ENCODE data around the gene PYURF. TPM values are rescaled to one million over a fixed set of nuclear protein-coding genes. Genes with fewer than 3 reads are reported as not detected.

The PYURF gene
- total and polyA plus RNA-seq, 2 of the 4 experiments (the other 2 are of a cell fraction): 40.2 to 43.4 TPM

GRCh38 chr4:88531549-88531948 is 8.0 kb upstream of the PYURF start:
- no TSS peak for BruUV-seq (replicated peaks)
- WGBS, 2 experiments (ENCODE audit: extremely low coverage in 2 of 2, insufficient read length in 1 of 2): 83% methylated on average over 1 of the region's 3 CpGs; no CpG with 5 or more reads in 1 of the 2 experiments
- H3K9me1 ChIP-seq (ENCODE audit: insufficient read depth, low read length): 0 out of 2 replicates have a peak, but pooled peaks cover 2% of the 10 kb centered on the region
- no peaks in the 10 kb centered on the region for H3K27me3 ChIP-seq (ENCODE audit: control insufficient read depth, insufficient read depth, low read length)
- ChIA-PET CTCF (interaction anchor here (0.9 to 1.6 kb wide), 4 partner anchors 44 to 175 kb away, joined by 3 to 6 read pairs (median 3); no protein-coding TSS in a partner anchor), POLR2A (ENCODE audit: unreplicated experiment) (no interaction called here)
- no peak overlapping the region for H3K56ac ChIP-seq (ENCODE audit: extremely low read depth, insufficient read depth, low read length)
- H3K79me1 ChIP-seq (ENCODE audit: low read depth in 1 of 2, low read length in 2 of 2): peaks cover 0 to 16% of the 10 kb centered on the region in 2 experiments; a peak in 1 of 4 replicates
- H3K18ac ChIP-seq (ENCODE audit: low read depth, low read length): no peak overlapping the region
- H3K14ac ChIP-seq (replicated peaks; ENCODE audit: low read depth, low read length): peak overlapping the region; percentile 89
- peak overlapping the region; percentile 2 to 16; a peak in 2 of 4 replicates for H4K8ac ChIP-seq (ENCODE audit: low read depth in 2 of 2, low read length in 2 of 2)
- H4K5ac ChIP-seq (ENCODE audit: low read depth, low read length): peak overlapping the region; percentile 3; the same call in 1 of the 2 replicates
- no peaks in the 10 kb centered on the region for H3K36me3 ChIP-seq (ENCODE audit: control insufficient read depth, insufficient read depth, low read length)
- H4K91ac ChIP-seq (ENCODE audit: insufficient read depth, low read depth, low read length): no peak overlapping the region; the same call in 1 of the 2 replicates
- ATAC-seq (ENCODE audit: low read depth): 0 out of 2 replicates have a peak, but pooled peaks have one; percentile 27
- peaks cover 3% of the 10 kb centered on the region; the same call in 1 of the 2 replicates for H4K20me1 ChIP-seq (ENCODE audit: insufficient read depth, low read length)
- peak overlapping the region; percentile 83 for H2BK120ac ChIP-seq (ENCODE audit: low read depth, low read length)
- dilution Hi-C loops (cut with HindIII; ENCODE audit: low sequenced_read_pairs, unreplicated experiment): no loop called here
- intact Hi-C loops (cut with micrococcal nuclease): loop anchor here (2.0 to 5.0 kb wide), 4 partner anchors 61 to 581 kb away; partner anchors contain the start of genes HERC3 and TIGD2
- no peak overlapping the region for H3K9ac ChIP-seq (ENCODE audit: low read depth, low read length)
- H3K23ac ChIP-seq (ENCODE audit: low read depth, low read length): 0 out of 2 replicates have a peak overlapping the region, but pooled peaks have one; percentile 23
- in situ Hi-C loops (cut with MboI; ENCODE audit: low sequenced_read_pairs): loop anchor here (25.0 kb wide), 1 partner anchor 281 kb away; no protein-coding TSS in a partner anchor
- peak overlapping the region; percentile 78 for H2AFZ ChIP-seq (replicated peaks; ENCODE audit: low read length, poor library complexity)
- H3K27ac ChIP-seq (ENCODE audit: insufficient read depth, low read length): no peak overlapping the region
- H3K9me3 ChIP-seq (ENCODE audit: control insufficient read depth, insufficient read depth, low read length): no peaks in the 10 kb centered on the region
- no peak overlapping the region for H3K4me2 ChIP-seq (ENCODE audit: low read depth, low read length)
- no peak overlapping the region for H2AK9ac ChIP-seq (replicated peaks; ENCODE audit: low read depth, low read length, poor library complexity)
- 0 out of 2 replicates have a peak overlapping the region, but pooled peaks have one; percentile 29 for H2AK5ac ChIP-seq (ENCODE audit: low read depth, low read length)
- no peak overlapping the region for H2BK5ac ChIP-seq (ENCODE audit: low read depth, low read length, poor library complexity, severe bottlenecking)
- peak overlapping the region; percentile 51 for H2BK20ac ChIP-seq (ENCODE audit: low read depth, low read length)
- H3K4me3 ChIP-seq (ENCODE audit: insufficient read depth, low read depth, low read length): no peak overlapping the region
- DNase-seq: no peak
- peak overlapping the region; percentile 15; the same call in 1 of the 3 replicates for H2BK15ac ChIP-seq (ENCODE audit: low read depth, low read length)
- peak overlapping the region; percentile 77; the same call in 1 of the 2 replicates for H3K4ac ChIP-seq (ENCODE audit: low read depth, low read length)
- H3K4me1 ChIP-seq (ENCODE audit: control insufficient read depth, insufficient read depth, low read length): peaks cover 4% of the 10 kb centered on the region
- TF ChIP-seq RFX5 (IDR thresholded peaks at IDR 0.05; ENCODE audit: low read depth, low read length) (no peak), CHD1 (IDR thresholded peaks at IDR 0.05; ENCODE audit: low read depth, low read length) (no peak), MAZ (IDR thresholded peaks at IDR 0.05; ENCODE audit: borderline replicate concordance, low read depth, low read length) (no peak), BHLHE40 (IDR thresholded peaks at IDR 0.05; ENCODE audit: low read depth, low read length) (no peak), NFE2L2 (IDR thresholded peaks at IDR 0.05; ENCODE audit: low read depth, low read length) (no peak), FOS (IDR thresholded peaks at IDR 0.05; ENCODE audit: low read depth, low read length) (no peak), SMC3 (IDR thresholded peaks at IDR 0.05; ENCODE audit: low read depth, low read length) (no peak), CTCF (conservative IDR thresholded peaks at IDR 0.05; ENCODE audit: low read depth, low read length) (no peak), MXI1 (IDR thresholded peaks at IDR 0.05; ENCODE audit: borderline replicate concordance, low read depth, low read length) (no peak), MAFK (IDR thresholded peaks at IDR 0.05; ENCODE audit: low read depth, low read length) (no peak), RCOR1 (IDR thresholded peaks at IDR 0.05; ENCODE audit: insufficient replicate concordance, low read length) (no peak), RAD21 (IDR thresholded peaks at IDR 0.05; ENCODE audit: low read length) (no peak), POLR2A (IDR thresholded peaks at IDR 0.05; ENCODE audit: low read depth, low read length) (no peak)
- TF ChIP-seq, protein P1, sequence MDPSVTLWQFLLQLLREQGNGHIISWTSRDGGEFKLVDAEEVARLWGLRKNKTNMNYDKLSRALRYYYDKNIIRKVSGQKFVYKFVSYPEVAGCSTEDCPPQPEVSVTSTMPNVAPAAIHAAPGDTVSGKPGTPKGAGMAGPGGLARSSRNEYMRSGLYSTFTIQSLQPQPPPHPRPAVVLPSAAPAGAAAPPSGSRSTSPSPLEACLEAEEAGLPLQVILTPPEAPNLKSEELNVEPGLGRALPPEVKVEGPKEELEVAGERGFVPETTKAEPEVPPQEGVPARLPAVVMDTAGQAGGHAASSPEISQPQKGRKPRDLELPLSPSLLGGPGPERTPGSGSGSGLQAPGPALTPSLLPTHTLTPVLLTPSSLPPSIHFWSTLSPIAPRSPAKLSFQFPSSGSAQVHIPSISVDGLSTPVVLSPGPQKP (IDR thresholded peaks at IDR 0.05; ENCODE audit: borderline replicate concordance, low read depth, low read length): no peak
- TF ChIP-seq, protein P2, sequence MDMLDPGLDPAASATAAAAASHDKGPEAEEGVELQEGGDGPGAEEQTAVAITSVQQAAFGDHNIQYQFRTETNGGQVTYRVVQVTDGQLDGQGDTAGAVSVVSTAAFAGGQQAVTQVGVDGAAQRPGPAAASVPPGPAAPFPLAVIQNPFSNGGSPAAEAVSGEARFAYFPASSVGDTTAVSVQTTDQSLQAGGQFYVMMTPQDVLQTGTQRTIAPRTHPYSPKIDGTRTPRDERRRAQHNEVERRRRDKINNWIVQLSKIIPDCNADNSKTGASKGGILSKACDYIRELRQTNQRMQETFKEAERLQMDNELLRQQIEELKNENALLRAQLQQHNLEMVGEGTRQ (IDR thresholded peaks at IDR 0.05; ENCODE audit: low read depth, low read length): no peak
